GM19043 (cell line): ENCODE measurements around the gene TSEN54.

Source experiments
- ATAC-seq: cut with Tn5 transposase; IDR thresholded peaks from one replicate; pipeline ENCODE4 v1.9.1; 2021; ENCODE audit warnings: low read depth; ENCODE audit not compliant: unreplicated experiment

TSEN54 gene

DNA sequence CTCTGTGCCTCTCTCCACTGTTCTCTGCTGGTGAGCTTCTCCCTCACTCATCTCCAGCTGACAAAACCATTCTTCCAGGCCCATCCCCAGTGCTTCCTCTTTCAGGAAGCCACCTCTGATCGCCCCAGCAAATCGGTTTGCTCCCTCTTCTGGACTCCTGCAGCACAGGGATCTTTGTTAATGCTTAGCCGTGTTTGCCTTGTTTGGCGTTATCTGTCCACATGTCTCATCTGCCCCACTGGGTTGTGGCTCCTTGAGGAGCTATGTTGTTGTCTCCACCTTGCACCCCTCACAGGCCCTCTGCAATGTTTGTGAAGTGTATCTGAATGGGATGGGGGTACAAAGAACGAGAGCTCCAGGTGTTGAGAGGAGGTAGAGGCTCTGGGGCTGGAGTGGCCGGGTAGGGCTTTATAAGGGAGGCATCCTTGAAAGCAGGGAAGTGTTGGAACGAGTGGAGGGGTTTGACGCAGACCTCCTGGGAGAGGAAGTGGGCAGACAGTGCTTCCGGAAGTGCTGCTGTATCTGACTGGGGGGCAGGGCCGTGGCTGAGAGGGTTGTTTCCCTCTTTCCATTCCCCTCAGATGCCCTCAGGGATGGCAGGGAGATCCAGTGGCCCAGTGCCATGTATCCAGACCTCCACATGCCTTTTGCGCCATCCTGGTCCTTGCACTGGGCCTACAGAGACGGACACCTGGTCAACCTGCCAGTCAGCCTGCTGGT, 28.8 kb upstream of the TSEN54 start:
- no peak for ATAC-seq

DNA sequence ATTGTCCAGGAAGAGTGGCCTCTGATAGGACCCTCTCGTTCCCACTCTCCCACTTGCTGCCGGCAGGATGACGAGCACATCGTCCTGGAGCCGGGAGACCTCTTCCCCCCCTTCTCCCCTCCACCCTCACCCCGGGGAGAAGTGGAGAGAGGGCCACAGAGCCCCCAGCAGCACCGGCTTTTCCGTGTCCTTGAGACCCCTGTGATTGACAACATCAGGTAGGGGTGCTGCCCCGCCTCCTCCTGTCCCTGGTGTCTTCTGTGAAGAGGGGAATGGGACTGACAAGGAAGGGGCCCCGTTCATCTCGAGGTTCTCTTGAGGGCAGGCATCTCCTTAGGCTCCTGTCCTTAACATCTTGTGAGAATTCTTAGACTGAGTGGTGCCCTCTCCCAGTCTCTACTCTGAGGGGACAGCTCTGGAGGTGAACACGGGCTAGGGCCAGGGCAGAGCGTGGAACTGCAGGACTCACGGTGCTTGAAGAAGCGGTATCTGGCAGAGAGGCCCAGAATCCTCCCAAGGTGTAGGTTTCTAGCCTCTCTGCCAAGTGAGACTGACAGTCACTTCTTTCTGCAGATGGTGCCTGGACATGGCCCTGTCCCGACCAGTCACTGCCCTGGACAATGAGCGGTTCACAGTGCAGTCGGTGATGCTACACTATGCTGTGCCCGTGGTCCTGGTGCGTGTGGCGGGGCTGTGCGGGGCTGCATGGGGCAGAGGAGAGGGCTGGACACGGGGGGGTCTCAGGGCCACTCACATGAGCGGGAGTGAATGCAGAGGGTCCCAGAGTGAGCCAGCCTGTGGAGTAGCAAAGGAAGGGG, 27.4 kb upstream of the TSEN54 start:
- no peak for ATAC-seq

DNA sequence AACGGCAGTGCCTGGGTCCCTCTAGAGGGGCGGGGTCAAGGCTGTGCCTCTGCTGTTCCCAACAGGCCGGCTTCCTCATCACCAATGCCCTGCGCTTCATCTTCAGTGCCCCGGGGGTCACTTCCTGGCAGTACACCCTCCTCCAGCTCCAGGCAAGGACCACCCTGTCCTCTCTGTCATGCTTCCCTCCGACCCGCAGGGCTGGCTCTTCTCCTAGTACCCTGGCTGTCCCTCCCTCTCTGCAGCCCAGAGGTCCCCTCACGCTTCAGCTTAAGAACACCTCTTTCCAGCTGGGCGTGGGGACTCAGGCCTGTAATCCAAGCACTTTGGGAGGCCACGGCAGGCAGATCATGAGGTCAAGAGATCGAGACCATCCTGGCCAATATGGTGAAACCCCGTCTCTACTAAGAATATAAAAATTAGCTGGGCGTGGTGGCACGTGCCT, 26.8 kb upstream of the TSEN54 start:
- ATAC-seq = no peak

DNA sequence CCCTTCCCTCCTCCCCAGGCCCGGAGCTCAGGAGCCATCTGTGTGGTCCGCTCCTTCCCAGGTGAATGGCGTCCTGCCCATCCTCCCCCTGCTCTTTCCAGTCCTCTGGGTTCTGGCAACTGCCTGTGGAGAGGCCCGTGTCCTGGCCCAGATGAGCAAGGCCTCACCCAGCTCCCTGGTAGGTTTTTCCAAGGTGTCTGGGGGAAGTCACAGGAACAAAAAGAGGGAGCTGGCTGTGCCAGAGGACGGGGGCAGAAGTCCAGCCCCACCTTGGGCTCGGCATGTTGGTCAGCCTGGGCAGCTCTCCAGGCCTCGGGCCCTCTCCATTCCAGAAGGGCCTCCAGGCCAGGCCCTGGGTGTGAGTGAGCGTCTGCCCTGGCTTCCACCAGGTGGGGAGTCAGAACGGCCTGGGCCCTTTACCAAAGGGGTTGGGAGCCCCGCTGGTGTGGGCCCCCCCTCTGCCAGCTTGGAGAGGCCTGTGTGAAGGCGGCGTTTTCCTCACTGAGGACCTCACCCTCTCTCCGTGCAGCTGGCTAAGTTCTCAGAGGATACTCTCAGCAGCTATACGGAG, 26.1 kb upstream of the TSEN54 start:
- no peak for ATAC-seq

DNA sequence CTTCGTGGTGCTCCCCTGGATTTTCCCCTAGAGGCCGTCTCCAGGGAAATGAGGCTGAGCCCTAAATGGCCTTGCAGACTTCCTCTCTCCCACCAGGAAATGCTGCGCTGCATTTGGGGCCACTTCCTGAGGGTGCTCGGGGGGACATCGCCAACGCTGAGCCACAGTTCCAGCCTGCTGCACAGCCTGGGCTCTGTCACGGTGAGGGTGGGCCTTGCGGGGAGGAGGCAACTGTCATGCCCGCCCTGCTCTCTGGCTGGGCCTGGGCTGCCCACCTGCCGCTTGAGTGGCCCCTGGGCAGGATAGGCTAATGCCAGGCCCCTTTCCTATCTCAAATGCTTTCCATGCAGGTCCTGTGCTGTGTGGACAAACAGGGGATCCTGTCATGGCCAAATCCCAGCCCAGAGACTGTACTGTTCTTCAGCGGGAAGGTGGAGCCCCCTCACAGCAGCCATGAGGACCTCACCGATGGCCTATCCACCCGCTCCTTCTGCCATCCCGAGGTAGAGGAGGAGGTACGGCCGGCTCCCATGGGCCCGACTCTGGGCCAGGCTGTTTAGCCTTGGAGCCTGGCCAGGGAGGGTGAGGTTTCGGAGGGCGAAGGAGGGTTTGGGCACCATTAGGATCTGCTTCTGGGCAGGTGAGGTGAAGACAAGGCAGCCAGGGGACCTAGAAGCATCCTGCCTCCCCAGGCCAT, 25.2 kb upstream of the TSEN54 start:
- no peak for ATAC-seq

DNA sequence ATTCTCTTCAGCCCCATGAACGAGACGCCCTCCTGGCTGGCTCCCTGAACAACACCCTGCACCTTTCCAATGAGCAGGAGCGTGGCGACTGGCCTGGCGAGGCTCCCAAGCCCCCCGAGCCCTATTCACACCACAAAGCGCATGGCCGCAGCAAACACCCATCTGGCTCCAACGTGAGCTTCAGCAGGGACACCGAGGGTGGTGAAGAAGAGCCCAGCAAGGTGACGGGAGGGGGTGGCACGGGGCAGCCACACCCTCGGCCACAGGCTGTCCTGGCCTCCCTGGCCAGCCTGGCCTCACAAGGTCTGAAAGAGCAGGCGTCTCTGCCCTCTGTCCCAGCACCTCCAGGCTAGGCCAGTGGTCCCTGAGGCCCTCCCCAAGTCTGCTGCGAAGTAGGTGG, 24.6 kb upstream of the TSEN54 start:
- no peak for ATAC-seq

DNA sequence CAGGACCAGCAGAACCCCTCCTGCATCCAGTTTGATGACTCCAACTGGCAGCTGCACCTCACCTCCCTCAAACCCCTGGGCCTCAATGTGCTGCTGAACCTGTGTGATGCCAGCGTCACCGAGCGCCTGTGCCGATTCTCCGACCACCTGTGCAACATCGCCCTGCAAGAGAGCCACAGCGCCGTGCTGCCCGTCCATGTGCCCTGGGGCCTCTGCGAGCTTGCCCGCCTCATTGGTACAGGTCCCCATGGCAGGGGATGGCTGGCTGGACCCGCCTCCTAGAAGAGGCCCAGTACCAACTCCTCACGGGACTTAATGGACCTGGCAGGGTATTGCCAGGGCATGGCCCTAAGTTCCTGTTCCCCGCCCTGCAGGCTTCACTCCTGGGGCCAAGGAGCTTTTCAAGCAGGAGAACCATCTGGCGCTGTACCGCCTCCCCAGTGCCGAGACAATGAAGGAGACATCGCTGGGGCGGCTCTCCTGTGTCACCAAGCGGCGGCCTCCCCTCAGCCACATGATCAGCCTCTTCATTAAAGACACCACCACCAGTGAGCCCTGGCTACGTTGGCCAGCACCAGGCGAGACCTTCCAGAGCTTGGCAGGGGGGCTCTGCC, 23.7 kb upstream of the TSEN54 start:
- no peak for ATAC-seq

DNA sequence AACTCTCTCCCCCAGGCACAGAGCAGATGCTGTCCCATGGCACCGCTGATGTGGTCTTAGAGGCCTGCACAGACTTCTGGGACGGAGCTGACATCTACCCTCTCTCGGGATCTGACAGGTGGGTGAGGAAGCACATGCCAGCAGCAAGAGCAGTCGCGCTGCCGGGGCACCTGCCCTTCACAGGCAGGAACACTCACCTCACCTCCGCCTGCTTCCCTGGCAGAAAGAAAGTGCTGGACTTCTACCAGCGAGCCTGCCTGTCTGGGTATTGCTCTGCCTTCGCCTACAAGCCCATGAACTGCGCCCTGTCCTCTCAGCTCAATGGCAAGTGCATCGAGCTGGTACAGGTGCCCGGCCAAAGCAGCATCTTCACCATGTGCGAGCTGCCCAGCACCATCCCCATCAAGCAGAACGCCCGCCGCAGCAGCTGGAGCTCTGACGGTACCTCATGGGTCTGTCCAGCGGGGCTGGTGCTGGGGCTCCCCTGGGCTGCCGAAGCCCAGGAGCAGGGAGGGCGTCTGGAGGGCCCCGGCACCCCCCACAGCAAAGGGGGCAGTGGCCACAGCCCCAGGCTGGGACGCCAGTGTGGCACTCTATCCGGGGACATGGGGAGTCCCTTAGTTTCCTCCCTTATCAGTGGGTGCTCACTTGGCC, 22.7 kb upstream of the TSEN54 start:
- no peak for ATAC-seq

DNA sequence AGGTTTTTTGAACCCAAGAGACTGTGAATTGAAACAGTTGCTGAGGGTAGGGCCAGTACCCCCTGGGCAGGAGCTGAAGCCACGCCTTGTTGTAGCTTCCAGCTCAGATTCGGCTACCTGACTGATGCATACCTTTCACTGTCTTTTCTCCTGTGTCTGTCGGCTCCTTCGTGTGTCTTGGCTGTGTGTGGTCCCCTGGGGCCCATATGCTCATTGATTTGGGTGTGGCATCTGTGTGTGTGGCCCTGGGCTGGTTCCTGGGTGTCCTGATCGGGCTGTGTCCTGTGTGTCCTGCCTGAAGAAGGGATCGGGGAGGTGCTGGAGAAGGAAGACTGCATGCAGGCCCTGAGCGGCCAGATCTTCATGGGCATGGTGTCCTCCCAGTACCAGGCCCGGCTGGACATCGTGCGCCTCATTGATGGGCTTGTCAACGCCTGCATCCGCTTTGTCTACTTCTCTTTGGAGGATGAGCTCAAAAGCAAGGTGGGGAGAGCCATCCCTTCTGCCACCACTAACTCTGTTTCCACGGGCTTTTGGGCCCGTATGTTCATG, 21.9 kb upstream of the TSEN54 start:
- no peak for ATAC-seq

DNA sequence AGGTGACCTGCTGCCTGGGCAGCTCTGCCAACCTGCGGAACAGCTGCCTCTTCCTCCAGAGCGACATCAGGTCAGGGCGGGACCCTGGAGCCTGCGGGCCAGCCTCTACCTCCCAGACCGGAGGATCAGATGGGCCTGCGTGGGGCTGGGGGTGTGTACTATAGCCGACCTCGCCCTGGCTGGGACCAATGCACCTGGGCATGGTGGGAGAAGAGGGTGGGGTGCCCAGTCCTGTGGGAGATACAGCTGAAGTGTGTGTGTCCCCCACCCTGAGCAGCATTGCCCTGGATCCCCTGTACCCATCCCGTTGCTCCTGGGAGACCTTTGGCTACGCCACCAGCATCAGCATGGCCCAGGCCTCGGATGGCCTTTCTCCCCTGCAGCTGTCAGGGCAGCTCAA, 20.3 kb upstream of the TSEN54 start:
- ATAC-seq = no peak

DNA sequence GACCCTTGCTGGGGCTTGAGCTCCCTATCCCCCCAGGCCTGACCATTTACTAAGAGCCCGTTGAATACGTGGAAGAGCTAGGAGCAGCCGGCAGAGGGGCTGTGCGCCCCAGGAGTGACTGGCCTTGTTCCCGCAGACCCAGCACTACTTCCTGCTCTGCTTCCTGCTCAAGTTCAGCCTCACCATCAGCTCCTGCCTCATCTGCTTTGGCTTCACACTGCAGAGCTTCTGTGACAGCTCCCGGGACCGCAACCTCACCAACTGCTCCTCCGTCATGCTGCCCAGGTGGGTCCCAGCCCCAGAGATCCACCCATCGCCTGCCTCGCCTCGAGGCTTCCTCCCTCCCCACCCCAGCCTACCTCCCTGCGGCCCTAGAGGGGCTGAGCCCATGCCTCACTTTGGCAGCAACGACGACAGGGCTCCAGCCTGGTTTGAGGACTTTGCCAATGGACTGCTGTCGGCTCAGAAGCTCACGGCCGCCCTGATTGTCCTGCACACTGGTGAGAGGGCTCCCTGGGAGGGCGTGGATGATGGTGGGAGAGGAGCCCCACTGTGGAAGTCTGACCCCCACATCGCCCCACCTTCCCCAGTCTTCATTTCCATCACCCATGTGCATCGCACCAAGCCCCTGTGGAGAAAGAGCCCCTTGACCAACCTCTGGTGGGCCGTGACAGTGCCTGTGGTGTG, 18.1 kb upstream of the TSEN54 start:
- no peak for ATAC-seq

DNA sequence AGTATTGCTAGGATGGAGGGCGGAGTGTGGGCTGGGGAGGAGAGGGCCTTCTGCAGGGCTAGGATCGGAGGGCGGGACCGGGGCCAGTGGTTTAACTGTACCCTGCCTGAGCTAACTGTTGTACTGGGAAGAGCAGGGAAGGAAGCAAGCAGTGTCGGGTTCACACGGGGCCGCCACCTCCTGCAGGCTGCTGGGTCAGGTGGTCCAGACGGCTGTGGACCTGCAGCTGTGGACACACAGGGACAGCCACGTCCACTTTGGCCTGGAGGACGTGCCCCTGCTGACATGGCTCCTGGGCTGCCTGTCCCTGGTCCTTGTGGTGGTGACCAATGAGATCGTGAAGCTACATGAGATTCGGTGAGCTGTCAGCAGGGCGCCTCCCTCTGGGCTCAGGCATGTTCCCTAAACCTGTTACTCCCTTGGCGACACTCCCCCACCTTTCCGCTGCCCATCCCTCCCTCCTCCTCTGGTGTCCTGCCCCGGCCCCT, 17.6 kb upstream of the TSEN54 start:
- no peak for ATAC-seq

DNA sequence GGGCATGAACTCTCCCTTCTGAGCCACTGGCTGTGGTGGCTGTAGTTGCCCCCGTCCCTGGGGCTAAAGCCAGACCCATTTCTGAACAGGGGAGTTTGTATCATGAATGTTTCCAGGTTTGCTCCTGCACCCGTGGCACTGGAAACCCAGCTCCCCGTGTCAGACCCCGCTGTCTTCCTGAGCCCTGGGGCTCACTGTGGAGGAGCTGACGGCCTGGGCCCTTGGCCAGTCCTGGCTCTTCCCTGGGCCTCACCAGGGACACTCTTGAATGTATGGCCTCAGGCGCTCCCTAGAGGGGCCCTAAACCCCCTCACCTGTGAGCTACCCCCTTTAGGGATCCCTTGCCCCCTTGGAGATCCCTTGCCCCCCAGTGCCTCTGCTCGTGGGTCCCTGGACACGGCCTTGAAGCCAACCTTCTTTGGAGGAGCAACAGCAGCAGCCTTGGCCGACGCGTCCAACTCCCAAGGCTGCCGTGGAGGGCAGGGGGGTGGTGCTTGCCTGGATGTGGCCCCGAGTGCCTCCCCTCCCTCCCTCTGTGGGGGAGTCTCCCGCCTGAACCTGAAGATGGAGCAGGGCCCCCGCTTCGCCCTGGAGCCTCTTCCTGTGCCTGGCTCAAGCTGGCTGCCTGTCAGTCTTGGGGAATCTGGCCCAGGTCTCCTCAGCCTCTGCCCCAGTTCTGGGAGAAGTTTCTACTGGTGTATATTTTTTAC, 16.9 kb upstream of the TSEN54 start:
- no peak for ATAC-seq

DNA sequence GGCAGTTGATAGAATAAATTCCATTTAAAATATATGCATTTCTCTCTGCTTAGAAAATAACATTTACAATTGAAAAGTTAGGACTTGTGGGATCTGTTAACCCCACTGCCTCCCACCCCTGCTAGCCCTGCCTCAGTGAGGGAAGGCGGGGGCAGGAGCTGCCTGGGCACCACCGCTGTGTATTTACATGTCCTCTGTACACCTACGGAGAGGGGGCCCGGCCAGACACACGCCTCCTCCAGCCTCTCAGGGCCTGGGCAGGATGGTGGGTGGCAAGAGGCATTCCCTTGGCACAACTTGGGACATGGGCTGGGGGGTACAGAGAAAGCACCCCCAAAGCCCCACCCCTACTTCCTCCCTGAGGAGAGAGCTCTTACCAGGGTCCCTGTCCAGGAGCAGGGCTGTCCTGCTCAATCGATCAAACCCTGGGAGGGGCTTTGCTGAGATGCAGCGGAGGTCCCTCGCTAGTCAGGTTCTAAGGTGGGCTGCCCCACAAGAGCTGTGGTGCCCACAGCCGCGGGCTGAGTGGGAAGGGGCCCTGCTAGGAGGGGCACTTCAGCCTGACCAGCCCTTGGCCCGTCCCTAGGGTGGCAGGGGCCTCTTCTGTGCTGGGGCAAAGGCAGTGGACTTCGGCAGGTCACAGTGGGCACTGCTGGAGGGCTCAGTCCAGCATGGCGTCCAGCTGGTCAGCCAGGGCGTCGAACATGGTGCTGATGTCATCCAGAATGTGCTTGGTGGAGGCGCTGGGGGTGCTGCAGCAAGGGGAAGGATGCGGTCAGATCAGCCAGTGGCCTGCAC, 15.7 kb upstream of the TSEN54 start:
- ATAC-seq = no peak

DNA sequence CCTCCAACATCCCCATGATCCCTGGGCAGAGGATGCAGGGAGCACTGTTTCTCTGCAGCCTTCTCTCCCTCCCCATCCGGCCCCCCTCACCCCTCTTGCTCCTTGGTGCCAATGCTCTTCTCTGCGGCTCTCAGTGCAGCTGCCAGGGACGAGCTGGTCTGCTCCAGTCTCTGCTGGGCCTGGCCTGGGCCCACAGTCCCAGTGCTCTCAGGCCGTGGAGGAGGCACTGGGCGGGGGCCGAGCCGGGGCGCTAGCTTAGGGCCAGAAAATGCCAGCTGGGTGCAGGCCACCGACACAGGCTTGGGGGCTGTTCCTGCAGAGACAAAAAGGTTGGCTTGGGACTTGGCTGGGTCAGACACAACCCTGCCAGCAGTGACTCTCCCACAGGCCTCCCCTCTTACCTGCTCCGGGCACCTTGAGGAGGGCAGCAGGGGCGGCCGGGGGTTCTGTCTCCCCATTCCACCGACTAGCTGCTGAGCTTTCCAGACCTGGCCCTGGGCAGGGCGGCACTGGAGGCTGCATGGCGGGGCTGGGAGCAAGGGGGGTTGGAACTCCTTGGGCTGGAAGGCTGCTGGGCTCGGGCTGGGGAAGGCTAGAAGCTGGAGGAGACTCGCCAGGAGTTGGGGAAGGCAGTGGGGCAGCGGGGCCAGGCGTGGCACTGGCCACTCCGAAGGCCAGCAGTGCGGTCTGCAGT, 14.8 kb upstream of the TSEN54 start:
- ATAC-seq = no peak

DNA sequence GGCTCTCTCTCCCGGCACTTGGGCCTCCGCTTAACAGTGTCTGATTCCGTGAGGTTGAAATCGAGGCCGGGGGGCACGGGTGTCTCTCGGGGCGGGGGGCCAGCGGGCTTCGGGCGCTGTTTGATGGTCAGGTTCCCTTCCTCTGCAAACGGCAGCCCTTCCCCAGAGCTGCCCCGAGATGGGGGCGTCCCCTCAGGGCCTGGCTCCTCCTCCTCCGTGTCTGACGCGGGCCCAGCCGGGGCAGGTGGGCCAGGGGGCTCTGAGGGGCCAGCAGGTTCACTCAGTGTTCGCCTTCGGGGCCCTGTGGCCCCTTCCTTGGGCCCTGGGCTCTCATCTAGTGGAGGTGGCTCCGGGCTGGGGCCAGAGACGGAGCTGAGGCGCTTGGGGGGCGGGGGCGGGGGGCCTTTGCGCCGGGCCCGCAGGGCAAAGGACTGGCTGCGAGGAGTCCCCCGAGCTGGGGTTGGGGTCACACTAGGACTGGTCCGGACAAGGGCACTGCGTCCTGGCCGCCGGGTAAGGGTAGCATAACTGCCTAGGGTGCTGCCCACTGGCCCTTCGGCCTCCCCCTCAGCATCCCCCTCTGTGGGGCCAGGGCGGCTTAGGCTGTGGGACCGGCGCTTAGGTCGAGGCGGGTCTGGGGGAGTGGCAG, 14.1 kb upstream of the TSEN54 start:
- no peak for ATAC-seq
